Esophagus muscularis mucosa (tissue), 4 donors: ENCODE measurements around the gene SLC9A8. TPM values are rescaled to one million over a fixed set of nuclear protein-coding genes. Genes with fewer than 3 reads are reported as not detected.

Experiments used
- DNase-seq: peaks from one replicate; pipeline ENCODE4 v3.0.0-alpha.2; 2017; ENCODE audit errors: extremely low spot score
- H3K27ac ChIP-seq, 4 donors: fragments of 200-600 bp; sonication (generic); replicated peaks in 1 of 4; 1 replicate in 3 of 4; 2 replicates in 1 of 4; pipeline ENCODE4 v1.5.1; 2016 to 2019; ENCODE audit warnings: mild to moderate bottlenecking in 1 of 4
- H3K27me3 ChIP-seq, 4 donors: fragments of 200-600 bp; sonication (generic); one replicate each; pipeline versions ENCODE4 v1.5.1 to v1.6.0; 2016 to 2019
- H3K36me3 ChIP-seq, 4 donors: fragments of 200-600 bp; sonication (generic); one replicate each; pipeline ENCODE4 v1.5.1; 2016 to 2019
- H3K4me1 ChIP-seq, 4 donors: fragments of 200-600 bp; sonication (generic); one replicate each; pipeline ENCODE4 v1.5.1; 2016 to 2019
- H3K4me3 ChIP-seq, 4 donors: fragments of 200-600 bp; sonication (generic); 1 replicate in 2 of 4; 2 replicates in 2 of 4; pipeline ENCODE4 v1.5.1; 2016 to 2019; ENCODE audit warnings: mild to moderate bottlenecking in 4 of 4, moderate library complexity in 1 of 4
- H3K9me3 ChIP-seq, 4 donors: fragments of 200-600 bp; sonication (generic); 1 replicate in 3 of 4; 2 replicates in 1 of 4; pipeline ENCODE4 v1.5.1; 2016 to 2019
- CTCF ChIP-seq, 3 experiments: fragments of 200-600 bp in 2 of 3; fragments of 450-650 bp in 1 of 3; sonication (generic) in 2 of 3; IDR thresholded peaks; one replicate each; pipeline ENCODE4 v1.5.1; 2017 to 2019; ENCODE audit warnings: antibody characterized with exemption in 3 of 3, mild to moderate bottlenecking in 2 of 3, moderate library complexity in 1 of 3
- EP300 ChIP-seq: sonication (generic); formaldehyde crosslinking; IDR thresholded peaks from one replicate; pipeline ENCODE4 v1.6.1; 2017; ENCODE audit warnings: antibody characterized with exemption
- POLR2A ChIP-seq: fragments of 450-650 bp; IDR thresholded peaks from one replicate; pipeline ENCODE4 v1.6.1; 2017; ENCODE audit warnings: antibody characterized with exemption, moderate library complexity, mild to moderate bottlenecking, low read depth
- POLR2AphosphoS5 ChIP-seq, 2 donors: sonication (generic); formaldehyde crosslinking; IDR thresholded peaks; one replicate each; pipeline ENCODE4 v1.6.1; 2017; ENCODE audit warnings: antibody characterized with exemption in 2 of 2
- WGBS: methylation state at CpG from one replicate; pipeline ENCODE4 v1.1.5; 2018; 5-methylcytosine and 5-hydroxymethylcytosine counted together
- intact Hi-C: fragments of 100-400 bp; cut with DNase I; formaldehyde crosslinking; loops from one replicate; pipeline ENCODE4 v1.15.1; 2023
- total RNA-seq, 4 donors: library from RNA; depleted of rRNA; stranded (reverse); fragments of >200 nt; gene quantifications; one replicate each; pipeline versions ENCODE4 v1.1.0 to v1.2.1, GENCODE V29; 2016

The SLC9A8 gene
- total RNA-seq, 4 donors from 2014 or later, result 7.5 to 9.0 (median 7.5) TPM

GRCh38 chr20:49901588-49901987 is 89.0 kb downstream of the SLC9A8 start:
- 80% methylated on average over 5 of the region's 5 CpGs for whole genome bisulfite sequencing
- no peak for TF ChIP-seq CTCF (IDR thresholded peaks at IDR 0.05)
- TF ChIP-seq POLR2A, result no peak
- TF ChIP-seq EP300, result no peak
- TF ChIP-seq POLR2AphosphoS5 (IDR thresholded peaks at IDR 0.05), result no peak
- no peak for DNase-seq
- Histone ChIP-seq H3K27me3 (no peaks in the 10 kb centered on the region), H3K9me3 (no peaks in the 10 kb centered on the region), H3K27ac (no peak overlapping the region), H3K4me3 (no peak overlapping the region), H3K36me3 (peaks cover 26 to 42% (median 36%) of the 10 kb centered on the region in 4 donors), H3K4me1 (no peaks in the 10 kb centered on the region)
- intact Hi-C loops, result no loop called here

- H3K27me3 ChIP-seq, result no peaks in the 10 kb centered on the region
- intact Hi-C loops, result no loop called here
- DNase-seq, result no peak
- peaks cover 37 to 72% (median 63%) of the 10 kb centered on the region in 4 donors for H3K36me3 ChIP-seq
- H3K4me1 ChIP-seq, result peaks cover 8 to 15% (median 12%) of the 10 kb centered on the region in 4 donors
- H3K9me3 ChIP-seq, result no peaks in the 10 kb centered on the region
- no peak overlapping the region for H3K4me3 ChIP-seq
- TF ChIP-seq POLR2A (no peak), CTCF (IDR thresholded peaks at IDR 0.05) (no peak), POLR2AphosphoS5 (IDR thresholded peaks at IDR 0.05) (no peak), EP300 (no peak)
- no peak overlapping the region for H3K27ac ChIP-seq
- WGBS, result 93% methylated on average over 17 of the region's 17 CpGs
These were observed 92.0 kb downstream of the SLC9A8 start for GRCh38 chr20:49904440-49905214.

- intact Hi-C loops, result no loop called here
- TF ChIP-seq EP300 (no peak), POLR2AphosphoS5 (IDR thresholded peaks at IDR 0.05) (no peak), POLR2A (no peak), CTCF (IDR thresholded peaks at IDR 0.05) (no peak)
- H3K36me3 ChIP-seq, result peaks cover 37 to 79% (median 65%) of the 10 kb centered on the region in 4 donors
- WGBS, result 94% methylated on average over 21 of the region's 29 CpGs
- H3K9me3 ChIP-seq, result no peaks in the 10 kb centered on the region
- H3K4me3 ChIP-seq, result no peak overlapping the region
- no peak for DNase-seq
- peaks cover 16 to 24% (median 21%) of the 10 kb centered on the region in 4 donors for H3K4me1 ChIP-seq
- no peaks in the 10 kb centered on the region for H3K27me3 ChIP-seq
- H3K27ac ChIP-seq, result no peak overlapping the region
These were observed 92.9 kb downstream of the SLC9A8 start for GRCh38 chr20:49905415-49906091.

- no peak overlapping the region for H3K4me3 ChIP-seq
- peaks cover 37 to 79% (median 65%) of the 10 kb centered on the region in 4 donors for H3K36me3 ChIP-seq
- peaks cover 20 to 28% (median 24%) of the 10 kb centered on the region in 4 donors for H3K4me1 ChIP-seq
- H3K27me3 ChIP-seq, result no peaks in the 10 kb centered on the region
- TF ChIP-seq POLR2A, result no peak
- no peak for TF ChIP-seq POLR2AphosphoS5 (IDR thresholded peaks at IDR 0.05)
- TF ChIP-seq EP300, result no peak
- no peak for TF ChIP-seq CTCF (IDR thresholded peaks at IDR 0.05)
- intact Hi-C loops, result no loop called here
- no peak overlapping the region for H3K27ac ChIP-seq
- H3K9me3 ChIP-seq, result no peaks in the 10 kb centered on the region
- WGBS, result 95% methylated on average over 37 of the region's 37 CpGs
- DNase-seq, result no peak
These were observed 93.5 kb downstream of the SLC9A8 start for GRCh38 chr20:49906101-49906604.
